HG03280 (cell line): ENCODE results near the gene UCK2.
A peak's percentile ranks its signal among the peaks of the same experiment; 100 is the strongest.

Experiments
- ATAC-seq: cut with Tn5 transposase; IDR thresholded peaks from one replicate; pipeline ENCODE4 v1.9.1; 2021; ENCODE audit warnings: mild to moderate bottlenecking, moderate library complexity; ENCODE audit not compliant: unreplicated experiment

The UCK2 gene

GRCh38 chr1:165854101-165854845 is 26.9 kb downstream of the UCK2 start:
- ATAC-seq = no peak

GRCh38 chr1:165855010-165855838 is 27.8 kb downstream of the UCK2 start:
- no peak for ATAC-seq

GRCh38 chr1:165856021-165856420 is 28.6 kb downstream of the UCK2 start:
- no peak for ATAC-seq

GRCh38 chr1:165856606-165857005 is 29.2 kb downstream of the UCK2 start:
- ATAC-seq = no peak

GRCh38 chr1:165857046-165857801 is 29.8 kb downstream of the UCK2 start:
- peak; percentile 64 for ATAC-seq

DNA sequence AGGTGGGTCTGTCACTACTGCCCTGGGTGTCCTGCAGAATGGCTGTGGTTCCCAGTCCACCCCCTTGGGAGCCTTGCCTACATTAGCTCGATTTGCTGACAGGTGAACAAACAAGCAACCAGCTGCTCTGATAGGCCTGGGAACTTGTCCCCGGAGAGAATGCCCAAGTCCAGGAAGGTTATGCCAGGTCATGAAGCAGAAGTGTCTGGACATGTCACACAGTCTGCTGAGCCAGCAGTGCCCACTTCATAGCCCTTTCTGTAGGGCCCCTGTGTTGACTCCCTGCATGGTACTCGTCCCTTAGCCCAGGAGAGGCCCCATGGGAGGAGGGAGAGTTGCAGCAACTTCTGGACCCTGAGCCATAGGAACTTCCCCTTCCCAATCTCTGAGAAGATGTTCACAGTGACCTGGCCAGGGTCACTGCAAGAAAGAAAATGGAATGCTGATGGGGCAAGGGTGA is 31.0 kb downstream of the UCK2 start:
- no peak for ATAC-seq

- ATAC-seq = no peak
These were observed 31.8 kb downstream of the UCK2 start for GRCh38 chr1:165858967-165859845.

DNA sequence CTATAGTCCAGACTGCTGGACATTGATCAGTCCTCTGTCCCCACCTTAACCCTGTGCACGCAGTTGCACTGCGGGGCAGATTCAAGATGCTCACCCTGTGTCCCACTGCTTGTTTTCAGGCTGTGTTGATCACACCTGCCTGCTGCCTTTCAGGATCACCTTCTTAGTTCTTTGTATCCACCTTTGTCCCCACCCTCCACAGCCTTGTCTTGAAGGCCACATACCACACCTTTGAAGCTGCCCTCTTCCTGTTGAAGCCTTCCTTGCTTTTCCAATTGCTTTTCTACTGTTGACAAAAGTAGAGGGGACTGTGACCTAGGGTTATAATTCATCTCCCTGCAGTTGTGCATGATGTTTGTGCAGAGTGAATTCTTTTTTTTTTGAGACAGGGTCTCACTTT is 32.7 kb downstream of the UCK2 start:
- no peak for ATAC-seq

- no peak for ATAC-seq
These were observed 34.5 kb downstream of the UCK2 start for GRCh38 chr1:165861911-165862310.

GRCh38 chr1:165862448-165862847 is 35.0 kb downstream of the UCK2 start:
- ATAC-seq = peak; percentile 46

DNA sequence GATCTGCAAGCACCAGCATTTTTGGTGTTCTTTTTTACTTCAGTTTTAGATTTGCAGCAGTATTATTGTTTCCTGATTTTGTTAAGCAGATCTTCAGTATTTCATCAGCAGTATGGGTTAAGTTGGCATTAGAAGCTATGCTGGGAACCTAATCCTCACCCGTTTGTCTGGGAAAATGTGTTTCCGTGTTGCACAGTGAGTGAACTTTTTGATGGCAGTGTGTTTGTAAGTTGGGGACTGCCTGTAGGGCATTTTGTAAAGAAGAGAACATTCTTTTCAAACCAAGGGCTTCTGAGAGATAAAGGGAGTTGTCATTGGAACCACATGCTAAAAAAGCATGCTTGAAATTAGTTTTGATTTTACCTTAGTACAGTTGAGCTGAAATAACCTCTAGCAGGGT is 35.9 kb downstream of the UCK2 start:
- ATAC-seq = no peak

- ATAC-seq = no peak
These were observed 38.4 kb downstream of the UCK2 start for GRCh38 chr1:165865633-165866340.

DNA sequence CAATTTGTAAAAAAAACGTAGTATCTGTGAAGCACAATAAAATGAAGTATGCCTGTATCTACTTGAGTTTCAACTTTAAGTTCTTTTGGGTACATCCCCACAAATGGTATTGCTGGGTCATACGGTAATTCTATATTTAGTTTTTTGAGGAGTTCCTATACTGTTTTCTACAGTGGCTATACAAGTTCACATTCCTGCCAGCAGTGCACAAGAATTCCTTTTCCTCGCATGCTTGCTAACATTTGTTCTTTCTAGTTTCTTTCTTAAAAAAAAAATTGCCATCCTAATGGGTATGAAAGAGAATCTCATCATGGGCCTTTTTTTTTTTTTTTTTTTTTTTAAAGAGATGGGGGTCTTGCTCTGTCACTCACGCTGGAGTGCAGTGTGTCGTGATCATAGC is 41.9 kb downstream of the UCK2 start:
- no peak for ATAC-seq

- peak; percentile 66 for ATAC-seq
These were observed 44.1 kb downstream of the UCK2 start for GRCh38 chr1:165871311-165872067.

DNA sequence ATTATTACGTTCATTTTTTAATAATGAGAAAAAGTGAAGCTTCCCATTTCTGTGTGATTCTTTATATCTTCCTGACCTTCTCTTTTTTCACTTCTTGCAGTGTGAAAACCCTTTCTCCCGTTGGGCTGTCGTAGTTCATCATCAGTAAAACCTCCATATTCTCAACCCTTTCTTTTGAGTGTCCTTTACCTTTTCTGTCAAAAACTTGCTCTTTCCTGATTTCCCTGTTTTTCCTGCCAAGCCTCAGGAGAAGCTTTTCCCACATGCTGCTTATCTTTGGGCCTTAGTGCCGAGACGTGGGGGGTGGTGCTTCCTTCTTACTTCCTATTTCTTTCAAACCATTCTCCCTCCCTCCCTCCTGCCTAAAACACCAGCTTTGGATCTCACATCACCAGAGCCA is 46.1 kb downstream of the UCK2 start:
- ATAC-seq = no peak

DNA sequence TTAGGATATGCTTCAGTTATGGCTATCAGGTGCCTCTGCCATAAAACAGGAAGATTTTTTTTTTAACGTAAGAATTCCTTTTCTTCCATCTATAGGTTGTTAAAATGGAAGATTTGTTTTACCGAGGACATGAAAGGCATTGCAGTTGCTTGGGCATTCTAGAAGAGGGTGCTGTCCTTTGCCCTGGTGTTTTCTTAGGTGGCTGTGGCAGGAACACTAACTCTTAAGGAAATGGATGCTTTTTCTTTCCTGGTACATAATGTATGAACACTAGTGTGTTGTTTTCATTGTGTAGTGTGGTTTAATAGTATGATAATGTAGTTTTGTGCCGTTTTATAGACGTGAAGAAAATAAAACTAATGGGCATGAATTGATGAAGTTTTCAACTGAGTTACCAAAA is 47.2 kb downstream of the UCK2 start:
- ATAC-seq = no peak

GRCh38 chr1:165875171-165875570 is 47.8 kb downstream of the UCK2 start:
- no peak for ATAC-seq

DNA sequence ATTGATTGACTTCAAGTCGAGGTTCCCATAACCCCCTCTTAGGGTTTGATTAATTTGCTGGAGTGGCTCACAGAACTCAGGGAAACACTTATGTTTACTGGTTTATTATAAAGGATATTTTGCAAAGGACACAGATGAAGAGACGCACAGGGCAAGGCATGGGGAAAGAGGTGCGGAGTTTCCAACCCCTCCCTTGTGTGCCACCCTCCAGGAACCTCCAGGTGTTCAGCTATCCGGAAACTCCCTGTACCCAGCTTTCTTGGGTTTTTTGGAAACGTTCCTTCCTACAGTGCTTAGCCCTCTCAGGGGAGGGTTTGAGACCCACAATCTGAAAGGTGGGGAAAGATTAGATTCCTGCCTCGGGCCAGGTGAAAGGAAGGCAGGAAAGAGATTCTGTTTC is 48.2 kb downstream of the UCK2 start:
- ATAC-seq = no peak

- ATAC-seq = peak; percentile 39
These were observed 48.7 kb downstream of the UCK2 start for GRCh38 chr1:165876121-165876520.
